GM12865 (cell line): ENCODE results near the gene ZKSCAN5.
"Not testable (repeated sequence)": the region's sequence is repeated elsewhere in the genome, so short reads cannot be mapped to it uniquely, and the experiment has no call there.

Source experiments
- DNase-seq: peaks from one replicate; pipeline ENCODE4 v3.0.0; 2010; ENCODE audit warnings: low read depth
- H3K4me3 ChIP-seq: 2 replicates; pipeline ENCODE4 v1.5.1; 2011; ENCODE audit warnings: mild to moderate bottlenecking, low read depth, low read length, control low read depth
- TF ChIP-seq, protein P1 (sequence below): IDR thresholded peaks from 2 replicates; pipeline ENCODE4 v1.5.1; 2011; ENCODE audit warnings: low read length, control low read depth, low read depth, inconsistent platforms; ENCODE audit not compliant: insufficient read depth; ENCODE audit errors: missing control alignments

The ZKSCAN5 gene

DNA sequence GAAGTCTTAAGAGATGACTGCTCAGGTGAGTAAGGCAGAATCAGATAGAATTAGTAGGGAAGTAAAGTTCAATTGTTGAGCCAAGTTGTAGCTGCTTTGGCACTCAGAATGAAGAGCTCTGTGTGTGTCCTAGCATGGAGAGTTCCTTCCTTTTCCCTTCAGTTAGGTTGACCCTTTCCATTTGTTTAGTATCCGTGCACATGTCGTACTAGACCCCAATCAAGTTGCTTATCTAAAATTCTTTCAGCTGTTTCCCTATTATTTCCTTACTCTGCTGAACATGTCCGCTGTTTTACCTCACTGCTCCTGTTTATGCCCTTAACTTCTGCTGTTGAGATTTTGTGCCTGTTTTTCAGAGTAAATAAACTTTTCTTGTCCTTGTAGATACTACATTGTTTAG is 67.3 kb downstream of the ZKSCAN5 start:
- TF ChIP-seq, protein P1, sequence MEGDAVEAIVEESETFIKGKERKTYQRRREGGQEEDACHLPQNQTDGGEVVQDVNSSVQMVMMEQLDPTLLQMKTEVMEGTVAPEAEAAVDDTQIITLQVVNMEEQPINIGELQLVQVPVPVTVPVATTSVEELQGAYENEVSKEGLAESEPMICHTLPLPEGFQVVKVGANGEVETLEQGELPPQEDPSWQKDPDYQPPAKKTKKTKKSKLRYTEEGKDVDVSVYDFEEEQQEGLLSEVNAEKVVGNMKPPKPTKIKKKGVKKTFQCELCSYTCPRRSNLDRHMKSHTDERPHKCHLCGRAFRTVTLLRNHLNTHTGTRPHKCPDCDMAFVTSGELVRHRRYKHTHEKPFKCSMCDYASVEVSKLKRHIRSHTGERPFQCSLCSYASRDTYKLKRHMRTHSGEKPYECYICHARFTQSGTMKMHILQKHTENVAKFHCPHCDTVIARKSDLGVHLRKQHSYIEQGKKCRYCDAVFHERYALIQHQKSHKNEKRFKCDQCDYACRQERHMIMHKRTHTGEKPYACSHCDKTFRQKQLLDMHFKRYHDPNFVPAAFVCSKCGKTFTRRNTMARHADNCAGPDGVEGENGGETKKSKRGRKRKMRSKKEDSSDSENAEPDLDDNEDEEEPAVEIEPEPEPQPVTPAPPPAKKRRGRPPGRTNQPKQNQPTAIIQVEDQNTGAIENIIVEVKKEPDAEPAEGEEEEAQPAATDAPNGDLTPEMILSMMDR = no peak
- DNase-seq = no peak
- H3K4me3 ChIP-seq = no peak overlapping the region

DNA sequence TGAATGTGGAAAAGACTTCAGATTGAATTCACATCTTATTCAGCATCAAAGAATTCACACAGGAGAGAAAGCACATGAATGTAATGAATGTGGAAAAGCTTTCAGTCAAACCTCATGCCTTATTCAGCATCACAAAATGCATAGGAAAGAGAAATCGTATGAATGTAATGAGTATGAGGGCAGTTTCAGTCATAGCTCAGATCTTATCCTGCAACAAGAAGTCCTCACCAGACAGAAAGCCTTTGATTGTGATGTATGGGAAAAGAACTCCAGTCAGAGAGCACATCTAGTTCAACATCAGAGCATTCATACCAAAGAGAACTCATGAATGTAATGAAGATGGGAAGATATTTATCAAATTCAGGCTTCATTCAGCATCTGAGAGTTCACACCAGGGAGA is 68.8 kb downstream of the ZKSCAN5 start:
- no peak for DNase-seq
- no peak overlapping the region for H3K4me3 ChIP-seq
- TF ChIP-seq, protein P1 = no peak

DNA sequence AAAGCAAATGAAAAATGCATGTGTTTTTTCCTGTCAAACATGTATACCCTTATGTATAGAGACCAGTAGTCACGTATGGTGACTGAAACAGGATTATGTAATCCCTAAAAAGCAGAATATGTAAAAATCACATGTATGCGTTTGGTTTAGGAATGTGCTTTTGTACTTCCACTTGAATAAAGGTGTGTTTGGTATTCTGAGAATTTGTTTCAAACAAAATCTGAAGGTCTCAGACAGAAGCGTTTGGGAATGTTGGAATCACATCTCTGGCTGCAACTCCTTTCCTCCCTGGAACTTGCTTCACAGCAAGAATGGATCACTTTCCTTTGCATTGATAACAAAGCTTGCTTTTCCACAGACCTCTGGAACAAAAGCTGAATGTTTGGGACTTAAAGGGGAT is 71.8 kb downstream of the ZKSCAN5 start:
- TF ChIP-seq, protein P1 = no peak
- DNase-seq = no peak
- no peak overlapping the region for H3K4me3 ChIP-seq

DNA sequence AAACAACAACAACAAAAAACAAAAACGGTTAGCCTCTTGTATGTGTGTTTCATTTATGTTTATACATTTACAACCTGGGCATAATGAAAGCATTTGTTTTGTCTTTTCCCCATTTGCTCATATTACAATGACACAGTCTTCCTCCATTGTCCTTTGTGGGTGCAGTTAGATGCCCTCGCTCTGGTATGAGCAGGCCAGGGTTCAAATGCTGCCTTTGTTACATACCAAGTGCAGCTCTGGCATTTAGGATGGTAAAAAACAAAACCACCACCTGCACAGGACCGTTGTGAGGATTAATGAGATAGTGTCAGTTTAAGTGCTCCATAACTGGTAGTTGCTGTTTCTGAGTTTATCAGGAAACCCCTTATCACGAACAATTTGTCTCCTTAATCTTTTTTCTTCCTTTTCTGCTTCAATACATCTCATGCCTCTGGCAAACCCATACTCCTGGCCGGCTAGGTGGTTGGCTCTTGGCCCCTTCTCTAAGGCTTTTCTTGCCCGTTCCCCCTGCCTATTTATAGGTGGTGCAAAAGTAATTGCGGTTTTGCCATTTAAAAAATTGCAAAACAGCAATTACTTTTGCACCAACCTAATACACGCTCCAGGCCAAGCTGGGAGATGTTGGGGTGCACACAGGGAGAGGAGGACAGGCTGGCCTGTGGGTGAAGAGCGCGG is 75.0 kb downstream of the ZKSCAN5 start:
- no peak for DNase-seq
- TF ChIP-seq, protein P1 = no peak
- no peak overlapping the region for H3K4me3 ChIP-seq

DNA sequence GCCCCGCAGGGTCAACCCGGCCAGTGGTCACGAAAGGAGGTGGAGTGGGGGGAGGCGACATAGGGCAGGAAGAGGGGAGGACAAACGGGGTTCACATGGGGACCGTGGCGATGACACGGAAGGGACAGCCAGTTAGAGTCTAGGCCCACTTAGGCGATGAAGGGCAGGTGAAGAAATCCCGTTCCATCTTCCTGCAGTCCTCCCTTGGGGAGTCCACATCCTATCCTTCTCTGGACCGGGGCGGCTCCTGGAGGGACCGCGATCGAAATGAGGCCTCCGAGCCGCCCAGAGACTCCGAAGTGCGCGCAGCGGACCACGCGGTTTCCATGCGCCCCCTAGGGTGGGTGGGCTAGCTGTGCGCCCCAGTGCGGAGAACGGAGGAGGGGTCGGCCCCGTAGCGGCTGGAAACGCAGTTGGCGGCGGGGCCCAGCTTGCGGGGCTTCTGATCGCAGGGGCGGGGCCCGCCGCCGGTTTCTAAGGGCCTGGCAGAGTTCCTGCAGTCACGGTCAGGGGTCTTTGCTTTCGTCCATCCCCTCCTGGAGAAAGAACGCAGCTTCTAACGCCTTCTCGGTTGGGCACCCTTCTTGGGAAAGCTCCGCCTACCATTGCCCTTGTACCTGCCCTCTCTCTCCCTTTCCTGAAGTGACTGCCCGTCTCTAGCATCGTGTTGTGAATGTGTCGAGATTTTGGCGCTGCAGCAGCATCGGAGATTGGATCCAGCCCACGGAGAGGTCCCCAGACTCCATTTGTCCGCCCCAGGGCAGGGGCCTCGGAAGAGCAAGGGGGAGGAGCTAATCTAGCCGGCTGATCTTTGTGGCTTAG is 75.7 kb downstream of the ZKSCAN5 start:
- H3K4me3 ChIP-seq = peak overlapping the region; percentile 43
- TF ChIP-seq, protein P1 = peak; percentile 28
- peak; percentile 23 for DNase-seq

DNA sequence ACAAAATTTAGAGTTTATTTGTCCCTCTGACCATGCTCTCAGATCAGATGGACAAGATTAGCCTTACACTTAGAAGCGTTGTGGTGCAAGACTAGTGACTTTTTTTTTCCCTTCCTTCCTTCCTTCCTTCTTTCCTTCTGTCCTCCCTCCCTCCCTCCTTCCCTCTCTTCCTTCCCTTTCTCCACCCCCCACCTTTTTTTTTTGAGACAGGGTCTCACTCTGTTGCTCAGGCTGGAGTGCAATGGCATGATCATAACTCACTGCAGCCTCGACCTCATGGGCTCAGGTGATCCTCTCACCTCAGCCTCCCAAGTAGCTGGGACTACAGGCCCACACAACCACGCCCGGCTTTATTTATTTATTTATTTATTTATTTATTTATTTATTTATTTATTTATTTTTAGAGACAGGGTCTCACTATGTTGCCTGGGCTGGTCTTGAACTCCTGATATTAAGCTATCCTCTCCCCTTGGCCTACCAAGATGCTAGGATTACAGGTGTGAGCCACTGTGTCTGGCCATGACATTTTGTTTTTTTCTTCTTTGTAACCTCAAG is 76.4 kb downstream of the ZKSCAN5 start:
- H3K4me3 ChIP-seq, DNase-seq: not testable (repeated sequence)
